ENCODE data around the gene CCNK. TPM values are rescaled to one million over a fixed set of nuclear protein-coding genes. Genes with fewer than 3 reads are reported as not detected.

Gene CCNK
- total RNA-seq, 1 experiment from 2014 or later: 84.7 TPM

DNA sequence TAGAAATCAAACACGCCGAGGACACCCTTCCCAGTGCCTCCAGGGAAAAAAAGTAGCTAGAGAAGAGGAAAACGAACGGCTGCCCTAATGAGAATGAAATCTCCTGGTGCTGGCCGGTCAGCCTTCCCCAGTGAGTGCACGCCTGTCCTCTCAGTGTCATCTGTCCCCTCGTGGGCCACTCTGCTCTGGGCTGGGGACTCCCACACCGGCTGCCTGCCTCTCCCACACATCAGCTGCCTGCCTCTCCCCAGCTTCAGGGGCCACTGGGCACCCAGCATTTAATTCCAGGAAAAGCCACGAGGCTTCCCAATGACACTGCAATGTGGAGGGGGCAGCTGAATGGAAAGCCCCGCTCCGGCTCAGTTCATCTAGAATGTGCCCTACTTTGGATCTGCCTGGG lies 63.8 kb downstream of the CCNK start (continued):
- TF ChIP-seq, protein P1, sequence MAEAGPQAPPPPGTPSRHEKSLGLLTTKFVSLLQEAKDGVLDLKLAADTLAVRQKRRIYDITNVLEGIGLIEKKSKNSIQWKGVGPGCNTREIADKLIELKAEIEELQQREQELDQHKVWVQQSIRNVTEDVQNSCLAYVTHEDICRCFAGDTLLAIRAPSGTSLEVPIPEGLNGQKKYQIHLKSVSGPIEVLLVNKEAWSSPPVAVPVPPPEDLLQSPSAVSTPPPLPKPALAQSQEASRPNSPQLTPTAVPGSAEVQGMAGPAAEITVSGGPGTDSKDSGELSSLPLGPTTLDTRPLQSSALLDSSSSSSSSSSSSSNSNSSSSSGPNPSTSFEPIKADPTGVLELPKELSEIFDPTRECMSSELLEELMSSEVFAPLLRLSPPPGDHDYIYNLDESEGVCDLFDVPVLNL (CRISPR knock-in tag; IDR thresholded peaks at IDR 0.05; ENCODE audit: borderline replicate concordance, low read depth): no peak

GRCh38 chr14:99545586-99545985 lies 64.4 kb downstream of the CCNK start:
- Mint-ChIP-seq H3K4me1 (peaks cover 57% of the 10 kb centered on the region), H3K27me3 (ENCODE audit: low read depth) (no peaks in the 10 kb centered on the region; the same call in 1 of the 2 replicates), H3K4me3 (no peak overlapping the region), H3K27ac (no peak overlapping the region), H3K36me3 (no peaks in the 10 kb centered on the region), H3K9me3 (no peaks in the 10 kb centered on the region)
- CTCF ChIA-PET: interaction anchor here (0.9 to 1.3 kb wide), 4 partner anchors 11 to 119 kb away, joined by 3 to 4 read pairs (median 3); no protein-coding TSS in a partner anchor
- ATAC-seq: no peak
- no peak for DNase-seq (ENCODE audit: low spot score)
- POLR2A ChIA-PET: no interaction called here
- TF ChIP-seq, protein P1 (CRISPR knock-in tag; IDR thresholded peaks at IDR 0.05; ENCODE audit: borderline replicate concordance, low read depth): no peak
- TF ChIP-seq OVOL2 (CRISPR knock-in tag; IDR thresholded peaks at IDR 0.05; ENCODE audit: borderline replicate concordance) (no peak), AR (CRISPR knock-in tag; IDR thresholded peaks at IDR 0.05) (no peak), HMGXB4 (CRISPR knock-in tag; IDR thresholded peaks at IDR 0.05) (no peak), CBFB (CRISPR knock-in tag; IDR thresholded peaks at IDR 0.05; ENCODE audit: low read depth) (no peak), ARID4B (CRISPR knock-in tag; IDR thresholded peaks at IDR 0.05; ENCODE audit: borderline replicate concordance) (no peak), PRDM15 (CRISPR knock-in tag; IDR thresholded peaks at IDR 0.05) (no peak), TEAD1 (CRISPR knock-in tag; IDR thresholded peaks at IDR 0.05) (no peak), FOXP1 (CRISPR knock-in tag; IDR thresholded peaks at IDR 0.05; ENCODE audit: borderline replicate concordance) (no peak), ATF6 (CRISPR knock-in tag; IDR thresholded peaks at IDR 0.05) (no peak), ERG (CRISPR knock-in tag; IDR thresholded peaks at IDR 0.05) (no peak), MXD4 (CRISPR knock-in tag; IDR thresholded peaks at IDR 0.05; ENCODE audit: borderline replicate concordance) (no peak), KAT7 (CRISPR knock-in tag; IDR thresholded peaks at IDR 0.05; ENCODE audit: borderline replicate concordance) (no peak)
- TF ChIP-seq, protein P2, sequence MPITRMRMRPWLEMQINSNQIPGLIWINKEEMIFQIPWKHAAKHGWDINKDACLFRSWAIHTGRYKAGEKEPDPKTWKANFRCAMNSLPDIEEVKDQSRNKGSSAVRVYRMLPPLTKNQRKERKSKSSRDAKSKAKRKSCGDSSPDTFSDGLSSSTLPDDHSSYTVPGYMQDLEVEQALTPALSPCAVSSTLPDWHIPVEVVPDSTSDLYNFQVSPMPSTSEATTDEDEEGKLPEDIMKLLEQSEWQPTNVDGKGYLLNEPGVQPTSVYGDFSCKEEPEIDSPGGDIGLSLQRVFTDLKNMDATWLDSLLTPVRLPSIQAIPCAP (CRISPR knock-in tag; IDR thresholded peaks at IDR 0.05): no peak

Data from WTC11 (cell line).